HG03354 (cell line): ENCODE data around the gene ASGR1.
A peak's percentile ranks its signal among the peaks of the same experiment; 100 is the strongest.
"Not testable (repeated sequence)": the region's sequence is repeated elsewhere in the genome, so short reads cannot be mapped to it uniquely, and the experiment has no call there.

Source experiments
- ATAC-seq: cut with Tn5 transposase; IDR thresholded peaks from one replicate; pipeline ENCODE4 v1.9.1; 2021; ENCODE audit warnings: mild to moderate bottlenecking; ENCODE audit not compliant: unreplicated experiment, poor library complexity, severe bottlenecking

The ASGR1 gene

DNA sequence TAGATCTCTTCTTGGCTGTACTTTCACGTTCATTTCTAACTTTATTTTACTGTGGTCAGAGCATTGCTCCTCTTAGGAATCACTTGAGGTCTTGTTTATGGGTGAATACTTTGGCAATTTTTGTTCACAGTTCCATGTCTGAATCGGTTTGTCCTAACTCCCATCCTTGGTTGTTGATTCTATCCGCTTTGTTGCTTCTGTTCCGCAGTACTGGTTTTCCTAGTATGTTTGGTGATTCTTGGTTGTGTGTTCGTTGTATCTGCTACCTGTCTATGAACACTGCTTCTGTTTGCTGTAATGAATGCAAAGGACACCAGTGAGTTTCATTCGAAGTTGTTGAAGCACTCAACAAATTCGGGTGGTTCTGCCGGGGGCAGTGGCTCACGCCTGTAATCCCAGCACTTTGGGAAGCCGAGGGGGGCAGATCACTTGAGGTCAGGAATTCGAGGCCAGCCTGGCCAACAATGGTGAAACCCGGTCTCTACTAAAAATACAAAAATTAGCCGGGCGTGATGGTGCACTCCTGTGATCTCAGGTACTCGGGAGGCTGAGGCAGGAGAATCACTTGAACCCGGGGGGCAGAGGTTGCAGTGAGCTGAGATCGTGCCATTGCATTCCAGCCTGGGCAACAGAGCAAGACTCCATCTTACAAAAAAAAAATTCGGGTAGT, 6.5 kb downstream of the ASGR1 start:
- ATAC-seq: not testable (repeated sequence)

GRCh38 chr17:7169565-7169908, 9.6 kb downstream of the ASGR1 start:
- not testable (repeated sequence) for ATAC-seq

- not testable (repeated sequence) for ATAC-seq
Observed at GRCh38 chr17:7168841-7169564, 10.2 kb downstream of the ASGR1 start.

DNA sequence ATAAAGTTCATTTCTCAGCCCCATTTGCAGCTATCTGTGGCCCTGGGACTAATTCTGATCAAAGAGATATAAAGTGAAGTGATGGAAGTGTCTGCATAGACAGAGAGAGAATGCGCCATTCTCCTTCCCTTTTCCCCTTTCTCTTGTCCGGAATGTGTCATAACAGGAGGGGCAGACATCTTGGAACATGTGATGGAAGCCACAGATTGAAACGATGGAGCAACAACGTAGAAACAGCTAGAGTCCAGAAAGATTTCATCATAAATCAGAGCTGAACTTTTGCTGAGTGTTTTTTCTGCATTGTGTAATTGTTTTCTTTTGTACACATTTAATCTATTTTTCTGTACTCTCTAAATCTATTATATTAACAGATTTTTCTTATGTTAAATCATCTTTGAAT, 11.3 kb downstream of the ASGR1 start:
- no peak for ATAC-seq

- no peak for ATAC-seq
Observed at GRCh38 chr17:7166873-7167272, 12.3 kb downstream of the ASGR1 start.

GRCh38 chr17:7159571-7159970, 19.6 kb downstream of the ASGR1 start:
- not testable (repeated sequence) for ATAC-seq

DNA sequence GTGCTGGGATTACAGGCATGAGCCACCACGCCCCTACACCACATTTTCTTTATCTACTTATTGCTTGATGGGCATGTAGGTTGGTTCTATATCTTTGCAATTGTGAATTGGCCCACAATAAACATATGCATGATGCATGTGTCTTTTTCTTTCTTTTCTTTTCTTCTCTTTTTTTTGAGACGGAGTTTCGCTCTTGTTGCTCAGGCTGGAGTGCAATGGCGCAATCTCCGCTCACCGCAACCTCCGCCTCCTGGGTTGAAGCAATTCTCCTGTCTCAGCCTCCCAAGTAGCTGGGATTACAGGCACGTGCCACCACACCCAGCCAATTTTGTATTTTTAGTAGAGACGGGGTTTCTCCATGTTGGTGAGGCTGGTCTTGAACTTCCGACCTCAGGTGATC, 20.7 kb downstream of the ASGR1 start:
- ATAC-seq: not testable (repeated sequence)

GRCh38 chr17:7156342-7156940, 22.7 kb downstream of the ASGR1 start:
- ATAC-seq: no peak

DNA sequence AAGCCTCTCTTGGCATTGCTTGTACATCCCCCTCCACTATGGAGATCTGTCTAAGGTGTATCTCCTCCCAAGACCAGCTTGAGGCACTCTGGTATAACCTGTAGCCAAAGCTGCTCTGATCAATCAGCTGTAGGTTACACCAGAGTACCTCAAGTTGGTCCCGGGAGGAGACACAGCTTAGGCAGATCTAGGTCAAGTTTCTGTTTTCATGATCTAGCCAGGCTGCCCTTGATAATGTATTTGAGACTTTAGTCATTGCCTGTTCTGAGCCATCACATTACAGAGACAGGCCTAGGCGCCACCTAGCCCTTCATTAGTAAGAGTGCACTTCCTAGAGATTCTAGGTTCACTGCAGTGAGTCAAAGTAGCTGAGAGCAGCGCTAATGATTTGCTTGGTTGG, 31.4 kb downstream of the ASGR1 start:
- ATAC-seq: no peak

GRCh38 chr17:7146115-7146514, 33.1 kb downstream of the ASGR1 start:
- no peak for ATAC-seq

DNA sequence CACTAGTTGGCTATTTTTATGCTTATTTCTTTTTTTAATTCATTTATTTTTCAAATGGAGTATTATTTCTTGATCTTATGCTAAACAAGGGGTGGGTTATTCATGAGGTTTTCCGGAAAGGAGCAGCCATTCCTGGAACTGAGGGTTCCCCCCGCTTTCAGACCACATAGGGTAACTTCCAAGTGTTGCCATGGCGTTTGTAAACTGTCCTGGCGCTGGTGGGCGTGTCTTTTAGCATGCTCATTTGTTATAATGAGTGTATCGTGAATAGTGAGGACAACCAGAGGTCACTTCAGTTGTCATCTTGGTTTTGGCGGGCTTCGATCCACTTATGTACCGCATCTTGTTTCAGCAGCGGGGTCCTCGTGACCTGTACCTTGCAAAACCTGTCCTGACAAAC, 35.0 kb downstream of the ASGR1 start:
- no peak for ATAC-seq

DNA sequence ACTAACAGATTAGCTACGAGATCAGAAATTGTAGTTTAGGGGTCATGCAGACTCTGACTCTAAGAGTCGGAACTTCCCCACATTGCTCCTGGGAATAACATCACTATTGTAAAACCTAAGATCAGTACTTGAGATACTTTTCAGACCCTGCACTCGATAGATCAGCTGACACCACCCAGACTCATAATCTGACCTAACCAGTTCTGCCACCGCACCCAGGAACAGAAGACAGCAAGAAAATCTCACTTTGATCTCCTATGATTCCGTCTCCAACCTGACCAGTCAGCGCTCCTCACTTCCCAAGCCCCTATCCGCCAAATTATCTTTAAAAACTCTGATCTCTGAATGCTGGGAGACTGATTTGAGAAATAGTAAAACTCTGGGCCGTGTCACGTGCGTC, 37.3 kb downstream of the ASGR1 start:
- ATAC-seq: no peak

DNA sequence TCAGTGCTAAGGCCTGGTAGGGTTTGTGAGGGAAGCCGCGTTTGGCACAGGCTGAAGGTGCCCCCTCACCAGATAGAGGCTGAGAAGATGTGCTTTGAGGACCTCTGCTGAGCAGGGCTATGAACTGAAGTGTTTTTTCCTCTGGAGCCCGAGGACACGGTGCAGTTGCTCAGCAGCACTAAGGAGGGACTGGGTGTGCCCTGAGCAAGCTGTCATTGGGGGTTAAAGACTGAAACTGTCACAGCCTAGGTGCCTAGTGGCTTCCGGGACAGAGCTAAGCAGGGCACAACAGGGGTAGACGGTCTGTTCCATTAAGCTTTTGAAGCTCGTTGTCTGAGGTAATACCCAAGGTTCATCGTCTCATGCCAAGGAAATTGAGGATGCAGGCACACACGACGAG, 39.8 kb downstream of the ASGR1 start:
- ATAC-seq: no peak

DNA sequence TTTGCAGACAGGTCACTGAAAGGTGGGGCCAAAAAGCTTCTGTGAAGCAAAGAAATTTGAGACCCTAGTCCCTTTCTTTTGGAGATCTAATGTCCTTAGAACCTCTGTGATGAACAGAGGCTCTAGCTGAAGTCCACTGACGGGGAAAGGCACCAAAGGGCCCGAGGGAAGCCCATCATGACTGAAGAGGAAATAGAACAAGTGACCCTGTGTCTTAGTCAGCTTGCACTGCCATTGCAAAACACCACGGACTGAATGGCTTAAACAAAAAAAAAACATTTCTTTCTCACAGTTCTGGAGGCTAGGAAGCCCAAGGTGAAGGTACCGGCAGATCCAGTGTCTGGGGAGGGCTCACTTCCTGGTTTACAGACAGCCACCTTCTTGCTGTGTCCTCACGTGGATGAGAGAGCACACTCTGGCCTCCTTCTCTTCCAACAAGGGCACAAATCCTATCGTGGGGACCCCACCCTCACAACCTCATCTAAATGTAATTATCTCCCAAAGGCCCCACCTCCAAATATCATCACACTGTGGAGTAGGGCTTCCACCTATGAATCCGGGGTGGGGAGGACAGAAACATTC, 40.3 kb downstream of the ASGR1 start:
- ATAC-seq: no peak

- no peak for ATAC-seq
Observed at GRCh38 chr17:7137171-7137943, 41.8 kb downstream of the ASGR1 start.

- no peak for ATAC-seq
Observed at GRCh38 chr17:7136266-7136877, 42.8 kb downstream of the ASGR1 start.

DNA sequence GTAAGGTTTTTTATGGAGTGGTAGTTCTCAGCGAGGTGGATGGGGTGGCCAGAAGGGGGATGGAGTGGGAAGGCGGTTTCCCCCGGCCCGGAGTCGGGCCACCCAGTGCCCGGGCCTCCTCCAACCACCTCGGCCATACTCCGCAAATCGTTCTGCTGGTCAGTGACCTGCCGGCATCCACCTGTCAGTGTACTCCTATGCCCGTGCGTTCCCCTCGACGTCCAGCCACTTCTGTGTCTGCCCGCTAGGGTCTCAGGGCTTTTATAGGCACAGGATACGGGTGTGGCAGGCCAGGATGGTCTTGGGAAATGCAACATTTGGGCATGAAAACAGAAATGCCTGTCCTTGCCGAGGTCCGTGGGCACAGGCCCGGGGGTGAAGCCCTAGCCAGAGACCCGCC, 45.3 kb downstream of the ASGR1 start:
- ATAC-seq: no peak

- no peak for ATAC-seq
Observed at GRCh38 chr17:7133424-7133823, 45.7 kb downstream of the ASGR1 start.

DNA sequence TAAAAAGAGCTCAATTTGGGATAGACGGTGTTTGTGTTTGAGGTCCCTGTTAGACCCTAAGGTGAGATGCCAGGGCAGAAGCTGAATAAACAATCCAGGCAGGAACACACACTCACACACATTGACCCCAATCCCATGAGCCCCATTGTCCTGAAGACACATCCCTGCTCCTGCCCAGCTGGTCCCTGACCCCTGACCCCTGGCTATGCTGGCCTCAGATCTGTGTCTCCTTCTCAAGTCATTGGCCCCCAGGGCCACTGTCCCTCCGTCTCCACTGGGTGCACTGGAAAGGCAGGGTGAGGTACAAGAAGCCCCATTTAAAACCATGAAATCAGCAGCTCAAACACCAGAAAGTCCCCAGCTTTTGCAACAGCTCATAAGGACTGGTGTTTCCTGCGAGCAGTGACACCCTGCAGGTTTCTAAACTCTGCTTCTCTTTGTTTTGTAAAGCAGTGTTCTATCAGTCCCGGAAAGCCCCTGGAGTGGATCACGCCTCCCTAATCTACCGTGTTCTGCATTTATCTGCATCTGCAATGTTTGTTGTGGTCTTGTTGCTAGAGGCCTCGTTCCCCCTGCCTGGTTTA, 46.6 kb downstream of the ASGR1 start:
- ATAC-seq: peak; percentile 73
